Thyroid gland (tissue), 4 donors: ENCODE data around the gene FXYD6.

ENCODE experiments used
- CTCF ChIP-seq, 6 experiments: fragments of 200-600 bp in 3 of 6; fragments of 450-650 bp in 3 of 6; sonication (generic) in 3 of 6; IDR thresholded peaks; one replicate each; pipeline ENCODE4 v1.5.1; 2016 to 2019; ENCODE audit warnings: antibody characterized with exemption in 6 of 6, mild to moderate bottlenecking in 2 of 6, inconsistent platforms in 1 of 6, moderate library complexity in 1 of 6
- POLR2A ChIP-seq, 2 donors: fragments of 450-650 bp; IDR thresholded peaks; one replicate each; pipeline ENCODE4 v1.6.1; 2017; ENCODE audit warnings: antibody characterized with exemption in 2 of 2, mild to moderate bottlenecking in 2 of 2, moderate library complexity in 1 of 2

- TF ChIP-seq CTCF (IDR thresholded peaks at IDR 0.05) (no peak), POLR2A (IDR thresholded peaks at IDR 0.05) (no peak)
Observed at GRCh38 chr11:117842131-117842941, 34.1 kb downstream of the FXYD6 start.
